Mammary epithelial cell (primary cell): ENCODE results near the gene CUZD1.

Experiments used
- EZH2 ChIP-seq: IDR thresholded peaks from 2 replicates; pipeline ENCODE4 v1.6.1; 2012; ENCODE audit warnings: low read length, inconsistent platforms, borderline replicate concordance
- TF ChIP-seq, protein P1 (sequence below), 2 donors: IDR thresholded peaks in 1 of 2; conservative IDR thresholded peaks in 1 of 2; 2 replicates each; pipeline ENCODE4 v1.5.1; 2011 to 2012; ENCODE audit warnings: inconsistent platforms in 2 of 2, low read length in 2 of 2, mild to moderate bottlenecking in 2 of 2, control low read depth in 1 of 2, low read depth in 1 of 2; ENCODE audit not compliant: insufficient read depth in 1 of 2; ENCODE audit errors: extremely low read depth in 1 of 2

DNA sequence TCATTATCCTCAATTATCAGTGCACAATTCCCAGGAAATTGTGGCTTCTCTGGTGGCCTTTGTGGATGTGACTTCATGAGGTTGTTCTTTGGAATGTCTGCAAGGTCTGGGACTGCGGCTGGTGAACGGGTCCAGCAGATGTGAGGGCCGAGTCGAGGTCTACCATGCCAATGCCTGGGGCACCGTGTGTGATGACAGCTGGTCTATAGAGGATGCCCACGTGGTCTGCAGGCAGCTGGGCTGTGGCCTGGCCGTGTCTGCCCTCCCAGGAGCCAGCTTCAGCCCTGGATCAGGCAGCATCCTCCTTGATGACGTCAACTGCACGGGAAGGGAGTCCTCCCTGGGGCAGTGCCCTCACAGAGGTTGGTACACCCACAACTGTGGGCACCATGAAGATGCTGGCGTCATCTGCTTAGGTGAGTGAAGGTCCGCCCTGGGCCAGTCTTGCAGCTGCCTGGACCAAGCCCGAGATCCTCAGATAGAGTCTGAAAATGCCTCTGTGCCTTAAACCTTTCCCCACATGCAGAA is 46.9 kb downstream of the CUZD1 start:
- TF ChIP-seq, protein P1, sequence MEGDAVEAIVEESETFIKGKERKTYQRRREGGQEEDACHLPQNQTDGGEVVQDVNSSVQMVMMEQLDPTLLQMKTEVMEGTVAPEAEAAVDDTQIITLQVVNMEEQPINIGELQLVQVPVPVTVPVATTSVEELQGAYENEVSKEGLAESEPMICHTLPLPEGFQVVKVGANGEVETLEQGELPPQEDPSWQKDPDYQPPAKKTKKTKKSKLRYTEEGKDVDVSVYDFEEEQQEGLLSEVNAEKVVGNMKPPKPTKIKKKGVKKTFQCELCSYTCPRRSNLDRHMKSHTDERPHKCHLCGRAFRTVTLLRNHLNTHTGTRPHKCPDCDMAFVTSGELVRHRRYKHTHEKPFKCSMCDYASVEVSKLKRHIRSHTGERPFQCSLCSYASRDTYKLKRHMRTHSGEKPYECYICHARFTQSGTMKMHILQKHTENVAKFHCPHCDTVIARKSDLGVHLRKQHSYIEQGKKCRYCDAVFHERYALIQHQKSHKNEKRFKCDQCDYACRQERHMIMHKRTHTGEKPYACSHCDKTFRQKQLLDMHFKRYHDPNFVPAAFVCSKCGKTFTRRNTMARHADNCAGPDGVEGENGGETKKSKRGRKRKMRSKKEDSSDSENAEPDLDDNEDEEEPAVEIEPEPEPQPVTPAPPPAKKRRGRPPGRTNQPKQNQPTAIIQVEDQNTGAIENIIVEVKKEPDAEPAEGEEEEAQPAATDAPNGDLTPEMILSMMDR (conservative IDR thresholded peaks at IDR 0.05 in 1 of 2, IDR thresholded peaks at IDR 0.05 in 1 of 2; ENCODE audit: extremely low read depth in 1 of 2, insufficient read depth in 1 of 2, low read depth in 1 of 2, low read length in 2 of 2): no peak
- TF ChIP-seq EZH2: no peak
